SKM-1 treated with dmso at 0.1 percent for 144 hours (cell line): ENCODE data around the gene CLDND2.

Experiments used
- DNase-seq: peaks from one replicate; lab custom pipeline; 2025; ENCODE audit not compliant: unreplicated experiment; lab: John Stamatoyannopoulos, UW

CLDND2 gene

DNA sequence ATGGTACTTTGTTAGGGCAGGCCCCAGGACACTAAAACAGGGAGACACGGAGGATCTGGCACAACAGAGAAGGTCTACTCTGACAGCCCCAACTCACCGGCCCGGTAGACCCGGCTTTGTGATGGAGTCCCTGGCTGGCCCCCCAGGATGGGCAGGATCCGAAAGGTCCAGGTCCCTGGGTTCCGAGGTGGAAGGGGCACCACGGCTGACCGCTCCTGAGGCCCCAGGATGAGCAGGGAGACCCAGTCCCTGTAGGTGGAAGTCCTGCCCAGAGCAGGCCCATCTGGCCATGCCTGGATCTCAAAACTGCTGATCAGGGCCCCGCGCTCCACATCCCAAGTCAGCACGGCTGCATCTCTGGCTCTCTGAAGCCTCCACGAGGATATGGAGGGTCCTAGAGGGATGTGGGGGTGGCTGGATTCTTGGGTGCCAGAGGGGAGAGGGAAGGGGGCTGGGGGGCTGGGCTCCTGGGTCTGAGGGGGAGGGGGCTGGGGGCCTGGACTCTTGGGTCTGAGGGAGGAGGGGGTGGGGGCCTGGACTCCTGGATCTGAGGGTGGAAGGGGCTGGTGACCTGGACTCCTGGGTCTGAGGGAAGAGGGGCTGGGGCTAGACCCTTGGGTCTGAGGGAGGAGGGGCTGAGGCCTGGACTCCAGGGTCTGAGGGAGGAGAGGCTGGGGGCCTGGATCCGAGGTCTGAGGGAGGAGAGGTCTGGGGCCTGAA is 31.5 kb downstream of the CLDND2 start:
- no peak for DNase-seq

DNA sequence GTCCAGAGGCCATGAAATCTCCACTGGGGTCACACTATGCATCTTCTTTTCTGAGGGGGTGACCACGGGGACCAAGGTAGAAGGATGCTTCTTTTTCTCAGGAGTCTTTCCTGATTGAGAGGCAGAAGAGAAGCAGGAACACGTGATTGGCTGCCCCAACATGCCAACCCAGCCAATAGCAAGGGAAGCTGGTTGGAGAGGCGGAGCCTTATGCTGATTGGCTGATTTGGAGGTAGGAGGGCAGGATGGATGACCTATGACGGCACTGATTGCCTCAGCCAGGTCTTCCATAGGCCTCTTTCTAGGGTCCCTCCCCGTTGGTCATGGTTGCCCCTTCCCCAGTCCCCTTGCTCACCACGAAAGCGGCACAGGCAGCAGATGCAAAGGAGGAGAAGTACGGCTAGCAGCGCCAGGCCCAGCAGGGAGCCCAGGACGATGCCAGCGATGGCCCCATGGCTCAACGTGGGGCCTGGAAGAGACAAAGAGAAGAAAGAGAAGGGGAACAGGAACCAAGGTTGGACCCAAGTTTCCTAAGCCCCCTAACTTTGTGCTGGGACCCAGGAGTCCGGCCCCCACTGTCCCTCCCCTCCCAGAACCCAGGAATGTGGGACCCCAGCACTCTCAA is 34.9 kb downstream of the CLDND2 start:
- DNase-seq, result no peak

DNA sequence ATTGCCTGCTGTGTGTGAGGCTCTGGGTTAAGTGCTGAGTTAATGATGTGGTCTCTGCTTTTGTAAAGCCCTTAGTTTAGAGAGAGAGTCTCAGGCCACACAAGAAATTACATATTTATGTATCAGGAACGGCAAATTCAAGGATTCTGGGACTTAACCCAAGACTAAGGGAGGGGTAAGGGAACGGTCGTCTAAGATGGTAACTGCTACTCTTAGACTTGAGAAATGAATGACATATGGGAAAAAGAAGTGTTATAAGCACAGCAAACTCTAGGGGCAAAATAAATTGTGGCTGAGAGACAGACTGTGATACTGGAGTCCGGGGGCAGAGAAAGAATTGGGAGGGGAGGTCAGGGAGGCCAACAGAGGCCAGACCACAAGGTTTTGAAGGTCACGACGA is 37.1 kb downstream of the CLDND2 start:
- DNase-seq, result no peak

DNA sequence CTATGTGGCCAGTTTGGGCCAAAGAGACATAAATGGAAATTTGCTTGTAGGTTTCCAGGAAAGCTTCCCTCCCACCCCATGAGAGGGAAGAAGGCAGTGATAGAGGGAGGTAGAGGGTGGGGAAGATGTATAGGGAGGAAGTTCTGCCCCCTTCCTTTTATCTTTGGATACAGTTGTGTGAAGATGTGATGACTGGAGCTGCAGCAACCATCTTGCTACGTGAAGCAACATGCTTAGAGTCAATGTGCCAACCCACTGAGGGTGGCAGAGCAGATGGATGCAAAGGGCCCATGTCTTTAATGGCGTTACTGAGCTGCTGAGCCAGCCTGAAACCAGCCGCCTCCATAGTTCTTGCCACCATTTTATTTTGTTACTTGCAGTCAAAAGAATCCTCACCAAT is 37.6 kb downstream of the CLDND2 start:
- no peak for DNase-seq

DNA sequence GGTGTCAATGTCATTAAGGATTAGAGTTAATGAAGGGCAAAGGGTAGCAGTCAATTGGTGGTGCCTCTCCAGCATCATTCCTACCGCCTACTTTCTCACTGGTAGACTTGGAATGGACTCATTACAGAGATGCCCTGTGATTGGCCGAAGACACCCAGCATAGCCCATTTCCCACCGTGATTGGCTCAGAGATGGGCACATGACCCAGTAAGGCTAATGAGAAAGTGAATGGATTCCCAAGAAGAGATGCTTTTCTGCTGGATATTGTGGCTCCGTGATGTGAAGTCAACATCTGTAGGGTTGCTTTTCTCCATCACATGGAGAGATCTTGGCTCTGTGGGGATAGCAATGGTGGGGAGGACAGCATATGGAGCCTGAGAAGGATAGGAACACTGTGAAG is 38.4 kb downstream of the CLDND2 start:
- no peak for DNase-seq

DNA sequence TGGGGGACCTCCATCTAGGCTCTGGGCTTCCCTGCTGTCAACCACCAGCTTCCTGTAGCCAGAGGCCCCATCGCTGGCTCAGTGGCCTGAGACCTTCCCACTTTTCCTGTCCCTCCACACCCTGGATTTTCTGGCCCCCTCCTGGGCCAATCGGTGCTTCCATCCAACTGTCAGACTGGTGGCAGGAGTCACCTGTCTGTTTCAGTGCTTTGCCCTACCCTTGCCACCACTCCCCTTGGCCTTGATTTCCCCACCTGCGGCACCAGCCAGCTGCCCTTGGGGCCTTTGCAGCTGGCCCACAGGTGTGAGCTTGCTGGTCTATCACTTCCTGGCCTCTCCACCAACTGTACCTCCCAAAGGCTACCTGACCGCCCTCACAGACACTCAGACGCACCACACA is 39.4 kb downstream of the CLDND2 start:
- DNase-seq, result no peak

DNA sequence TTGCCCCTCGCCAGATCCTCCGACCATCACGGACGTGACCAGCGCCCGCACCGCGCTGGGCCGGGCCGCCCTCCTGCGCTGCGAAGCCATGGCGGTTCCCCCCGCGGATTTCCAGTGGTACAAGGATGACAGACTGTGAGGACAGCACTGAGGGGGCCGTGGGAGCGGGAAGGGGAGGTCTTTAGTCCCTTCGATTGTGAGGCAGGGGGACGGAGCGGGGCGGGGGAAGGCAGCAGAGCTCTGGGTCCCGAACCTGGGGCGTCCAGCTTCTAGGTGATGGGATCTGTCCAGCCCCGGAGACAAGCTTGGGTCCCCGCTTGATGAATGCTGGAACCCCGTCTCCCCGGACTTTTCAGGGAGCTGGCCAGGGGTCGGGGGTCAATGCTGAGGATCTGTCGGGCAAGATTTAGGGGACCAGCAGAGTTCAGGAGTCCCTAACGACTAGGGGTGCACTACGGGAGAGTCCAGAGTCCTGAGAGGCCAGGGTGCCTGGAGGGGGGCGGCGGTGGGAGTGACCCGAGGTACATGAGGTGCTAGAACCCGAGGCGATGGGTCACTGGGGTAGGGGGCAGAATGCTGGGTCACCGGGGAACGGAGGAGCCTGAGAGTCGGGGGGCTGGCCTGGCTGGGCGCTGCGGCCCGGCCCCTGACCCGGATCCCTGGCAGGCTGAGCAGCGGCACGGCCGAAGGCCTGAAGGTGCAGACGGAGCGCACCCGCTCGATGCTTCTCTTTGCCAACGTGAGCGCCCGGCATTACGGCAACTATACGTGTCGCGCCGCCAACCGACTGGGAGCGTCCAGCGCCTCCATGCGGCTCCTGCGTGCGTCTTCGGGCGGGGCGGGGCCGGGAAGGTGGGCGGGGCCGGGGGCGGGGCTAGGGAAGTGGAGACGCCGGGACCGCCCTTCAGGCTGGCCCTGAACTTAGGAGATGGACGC is 41.5 kb downstream of the CLDND2 start:
- DNase-seq, result no peak

DNA sequence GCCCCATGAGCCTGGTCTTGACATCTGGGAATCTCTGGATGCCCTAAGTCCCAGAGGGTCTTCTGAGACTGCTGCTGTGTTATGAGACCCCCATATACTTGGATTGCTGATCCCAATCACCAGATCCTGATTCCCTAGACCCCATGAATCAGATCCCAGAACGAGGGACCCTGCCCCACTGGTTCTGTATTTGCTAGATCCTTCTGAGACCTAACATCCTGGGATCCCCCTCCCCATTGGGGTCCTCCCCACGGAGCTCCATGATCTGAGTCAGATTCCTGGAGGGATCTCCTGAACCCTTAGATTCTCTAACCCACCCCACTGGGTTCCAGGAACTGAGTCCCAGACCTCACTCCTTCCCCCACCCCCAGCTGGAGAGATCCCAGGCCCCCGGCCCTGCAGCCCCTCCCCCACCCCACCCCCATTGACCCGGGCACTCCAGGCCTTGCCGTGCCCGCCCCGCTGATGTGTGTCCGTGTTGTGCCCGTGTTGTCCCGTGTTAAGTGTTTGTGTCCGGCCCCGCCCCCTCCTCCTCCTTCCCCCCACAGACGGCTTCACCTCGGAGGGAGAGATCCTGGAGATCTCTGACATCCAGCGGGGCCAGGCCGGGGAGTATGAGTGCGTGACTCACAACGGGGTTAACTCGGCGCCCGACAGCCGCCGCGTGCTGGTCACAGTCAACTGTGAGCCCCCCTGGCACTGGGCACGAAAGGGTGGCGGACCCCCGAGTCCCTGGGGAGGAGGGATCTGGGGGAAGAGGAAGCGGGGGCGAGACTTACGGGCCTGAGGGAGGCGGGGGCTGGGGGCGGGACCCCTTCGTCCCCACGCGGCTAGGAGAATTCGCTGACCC is 42.4 kb downstream of the CLDND2 start:
- no peak for DNase-seq

DNA sequence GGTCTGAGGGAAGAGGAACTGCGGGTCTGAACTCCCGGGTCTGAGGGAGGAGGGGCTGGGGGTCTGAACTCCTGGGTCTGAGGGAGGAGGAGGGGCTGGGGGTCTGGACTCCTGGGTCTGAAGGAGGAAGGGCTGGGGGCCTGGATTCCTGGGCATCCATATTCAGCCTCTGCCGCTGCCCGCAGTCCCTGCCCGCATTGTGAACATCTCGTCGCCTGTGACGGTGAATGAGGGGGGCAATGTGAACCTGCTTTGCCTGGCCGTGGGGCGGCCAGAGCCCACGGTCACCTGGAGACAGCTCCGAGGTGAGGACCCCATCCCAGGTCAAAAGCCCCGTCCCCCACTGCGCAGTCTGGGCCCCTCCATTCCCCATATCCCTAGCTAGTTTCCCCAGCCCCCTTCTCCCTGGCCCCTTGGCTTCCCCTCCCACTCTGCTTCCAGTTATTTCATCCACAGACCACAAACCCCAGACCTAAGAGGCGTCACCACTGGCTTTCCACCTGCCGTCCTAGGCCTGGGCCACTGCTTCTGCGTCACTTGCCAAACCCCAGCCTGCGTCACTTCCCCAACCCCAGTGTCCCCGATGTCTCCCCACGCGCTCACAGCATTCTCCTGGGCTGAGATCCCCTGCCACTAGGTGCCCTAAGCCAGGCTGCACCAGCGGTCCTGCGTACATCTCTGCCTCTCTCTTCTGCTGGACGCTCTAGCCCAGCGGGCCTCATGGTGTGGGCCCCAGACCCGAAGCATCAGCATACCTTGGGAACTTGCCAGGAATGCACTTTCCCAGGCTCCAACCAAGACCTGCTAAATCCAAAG is 43.4 kb downstream of the CLDND2 start:
- no peak for DNase-seq

DNA sequence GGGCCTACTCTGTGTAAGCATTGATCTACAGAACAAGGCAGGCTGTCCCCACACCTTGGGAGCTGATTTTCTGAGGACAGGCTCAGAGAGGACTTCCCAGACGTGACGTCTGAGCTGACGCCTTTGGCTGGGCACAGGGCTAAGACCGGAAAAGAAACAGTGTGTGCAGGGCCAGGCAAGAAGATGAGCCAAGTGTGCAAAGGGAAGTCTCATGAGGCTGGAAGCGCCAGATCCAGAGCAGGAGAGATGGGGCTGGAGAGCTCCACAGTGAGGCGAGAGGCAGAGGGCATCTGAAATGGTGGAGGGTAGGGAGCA is 44.7 kb downstream of the CLDND2 start:
- no peak for DNase-seq

DNA sequence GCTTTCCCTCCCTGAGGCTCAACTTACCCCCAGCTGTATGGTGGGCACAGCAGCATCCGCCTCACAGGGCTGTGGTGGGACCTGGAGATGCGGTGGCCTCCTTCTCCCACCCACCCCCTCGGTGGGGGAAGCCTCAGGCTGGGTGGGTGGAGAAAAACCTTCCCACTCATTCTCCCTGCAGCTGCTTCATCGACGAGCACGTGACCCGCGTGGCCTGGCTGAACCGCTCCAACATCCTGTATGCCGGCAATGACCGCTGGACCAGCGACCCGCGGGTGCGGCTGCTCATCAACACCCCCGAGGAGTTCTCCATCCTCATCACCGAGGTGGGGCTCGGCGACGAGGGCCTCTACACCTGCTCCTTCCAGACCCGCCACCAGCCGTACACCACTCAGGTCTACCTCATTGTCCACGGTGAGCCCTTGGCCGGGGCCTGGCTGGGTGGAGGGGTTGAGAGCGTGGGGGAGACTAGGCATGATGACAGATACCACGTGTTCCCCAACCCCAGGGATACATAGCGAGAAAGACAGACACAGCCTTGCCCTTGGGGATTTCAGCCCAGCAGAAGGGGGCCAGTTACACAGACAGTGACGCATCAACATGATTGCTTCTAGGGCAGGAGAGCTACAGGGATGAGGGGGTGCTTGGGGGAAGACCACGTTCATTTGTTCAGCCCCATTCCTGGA is 45.2 kb downstream of the CLDND2 start:
- DNase-seq, result no peak

DNA sequence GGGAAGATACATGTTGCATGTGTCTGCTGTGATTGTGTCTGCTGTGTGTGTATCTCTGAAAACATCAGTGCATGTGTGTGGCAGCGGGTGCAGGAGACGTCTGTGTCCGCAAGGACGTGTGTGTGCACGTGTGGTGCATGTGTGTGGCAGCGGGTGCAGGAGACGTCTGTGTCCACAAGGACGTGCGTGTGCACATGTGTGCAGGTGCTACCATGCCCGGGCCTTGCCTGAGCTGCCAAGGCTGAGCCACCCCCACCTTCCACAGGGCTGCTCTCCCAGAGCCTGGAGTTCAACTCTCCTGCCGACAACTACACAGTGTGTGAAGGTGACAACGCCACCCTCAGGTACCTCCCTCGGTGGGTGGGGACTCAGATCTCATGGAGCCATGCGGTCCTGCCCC is 47.0 kb downstream of the CLDND2 start:
- no peak for DNase-seq

DNA sequence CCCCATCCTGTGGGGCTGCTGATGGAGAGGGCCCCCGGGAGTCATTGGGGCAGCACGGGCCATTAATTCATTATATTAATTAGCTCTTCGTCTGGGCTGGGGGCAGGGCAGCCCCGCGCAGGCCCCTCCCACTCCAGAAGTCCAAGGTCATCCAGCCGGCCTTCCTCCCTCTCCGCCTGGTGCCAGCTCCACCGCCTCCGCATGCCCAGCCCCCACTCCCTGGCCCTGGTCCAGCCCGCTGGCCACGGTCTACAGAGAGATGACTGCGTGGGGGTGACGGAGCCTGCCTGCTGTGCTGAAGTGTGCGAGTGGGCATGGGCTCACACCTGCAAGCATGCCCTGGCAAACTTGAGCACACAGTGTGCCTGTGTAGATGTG is 48.5 kb downstream of the CLDND2 start:
- no peak for DNase-seq

DNA sequence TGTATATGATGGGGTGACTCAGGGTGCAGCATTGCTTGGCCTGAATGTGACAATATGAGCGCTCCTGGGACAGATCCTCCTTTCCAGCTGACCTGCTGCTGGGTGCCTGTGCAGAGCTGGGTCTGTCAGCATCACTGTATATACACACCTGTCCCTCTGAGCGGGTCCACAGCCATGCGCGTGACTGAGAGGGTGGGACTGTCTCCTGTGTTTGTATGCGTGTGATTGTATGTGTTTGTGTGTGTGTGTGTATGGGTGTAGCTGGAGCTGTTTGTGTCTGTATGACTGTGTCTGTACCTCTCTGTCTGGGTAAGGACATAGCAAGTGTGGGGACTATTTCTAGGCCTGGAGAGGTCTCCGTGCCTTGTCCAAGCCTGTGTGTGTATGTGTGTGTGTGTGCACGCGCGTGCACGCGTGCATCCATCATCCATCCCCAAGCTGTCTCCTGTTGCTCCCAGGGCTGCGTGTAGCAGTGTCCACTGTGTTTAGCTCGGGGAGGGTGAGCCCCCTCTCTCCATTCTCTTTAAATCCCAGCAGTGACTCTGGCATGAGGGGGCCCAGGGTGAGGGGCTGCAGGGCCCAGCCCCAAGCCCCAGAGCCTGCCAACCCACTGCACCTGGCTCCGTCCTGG is 49.0 kb downstream of the CLDND2 start:
- no peak for DNase-seq

DNA sequence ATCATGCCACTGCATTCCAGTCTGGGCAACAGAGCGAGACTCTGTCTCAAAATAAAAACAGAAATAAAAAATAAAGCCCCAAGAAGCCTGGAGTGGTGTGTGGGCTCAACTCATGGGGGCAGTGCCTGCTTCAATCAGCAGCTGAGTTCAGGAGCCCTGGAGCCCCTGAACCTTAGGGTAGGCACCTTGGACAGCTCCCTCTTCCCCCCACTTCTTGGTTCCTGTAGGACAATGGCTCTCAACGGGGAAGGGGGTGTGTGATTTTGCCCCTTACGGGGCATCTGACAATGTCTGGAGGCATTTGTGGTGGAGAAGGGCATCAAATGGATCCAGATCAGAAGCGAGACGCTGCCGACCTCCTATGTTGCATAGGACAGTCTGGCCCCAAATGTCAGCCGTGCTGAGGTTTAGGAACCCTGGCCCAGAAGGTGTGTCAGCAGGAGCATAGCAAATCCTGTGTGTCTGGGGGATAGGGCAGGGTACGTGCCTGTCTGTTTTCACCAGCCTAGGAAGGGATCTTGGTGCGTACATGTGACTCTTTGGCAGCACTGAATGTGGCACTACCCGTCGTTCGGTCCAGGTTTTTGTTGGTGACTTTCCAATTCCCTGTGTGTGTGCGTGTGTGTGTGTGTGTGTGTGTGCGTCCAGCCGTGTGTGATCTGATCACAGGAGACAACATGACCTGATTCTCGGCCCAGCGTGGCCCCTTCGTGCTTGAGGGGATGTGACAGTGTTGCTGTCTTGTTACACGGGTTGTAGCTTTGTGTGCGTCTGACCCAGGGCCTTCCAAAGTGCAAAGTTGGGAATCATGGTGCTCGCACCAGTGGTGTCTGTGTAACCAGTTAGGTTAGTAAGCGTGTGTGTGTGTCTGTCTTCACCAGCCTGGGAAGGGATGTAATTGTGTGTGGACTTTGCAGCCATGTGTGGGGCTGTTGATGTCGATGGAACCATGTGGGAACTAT is 49.8 kb downstream of the CLDND2 start:
- DNase-seq, result no peak

DNA sequence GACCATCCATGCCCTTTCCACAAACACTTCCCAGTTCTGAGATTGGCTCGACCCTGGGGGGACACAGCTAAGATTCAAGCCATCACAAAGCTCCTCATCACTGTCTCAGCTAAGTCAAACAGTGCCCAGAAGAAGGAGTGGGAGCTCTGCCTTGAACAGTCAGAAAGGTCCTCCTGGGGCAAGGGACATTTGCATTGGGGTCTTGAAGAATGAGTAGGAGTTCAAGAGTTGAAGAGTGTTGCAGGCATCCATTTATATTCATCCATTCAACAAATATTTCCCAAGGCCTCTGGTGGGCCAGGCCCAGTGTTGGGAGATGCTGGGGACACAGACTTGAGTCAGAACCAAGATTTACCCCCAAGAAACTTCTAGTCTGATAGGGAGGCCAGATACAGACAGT is 50.8 kb downstream of the CLDND2 start:
- DNase-seq, result no peak

DNA sequence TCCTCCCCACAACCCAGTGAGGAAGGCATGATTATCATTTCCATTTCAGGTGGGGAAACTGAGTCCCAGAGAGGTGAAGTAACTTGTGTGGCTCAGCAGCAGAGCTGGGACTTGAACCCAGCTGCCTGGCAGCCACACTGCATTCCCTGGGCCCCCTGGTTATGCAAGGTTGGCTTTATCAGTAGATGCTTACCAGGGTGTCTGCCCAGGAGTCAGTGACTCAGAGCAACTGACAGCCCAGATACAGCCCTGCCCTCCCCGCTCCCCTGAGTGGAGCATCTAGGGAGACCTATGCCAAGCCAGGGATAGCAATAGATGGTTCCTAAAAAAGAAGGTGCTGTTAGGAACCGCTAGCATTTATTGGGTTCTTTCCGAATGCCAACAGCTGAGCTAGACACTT is 51.4 kb downstream of the CLDND2 start:
- no peak for DNase-seq
